Caco-2 (cell line): ENCODE data around the gene ACTR1B. TPM values are rescaled to one million over a fixed set of nuclear protein-coding genes. Genes with fewer than 3 reads are reported as not detected.

Experiments
- BruUV-seq: library from RNA; stranded (reverse); fragments of 400-500 nt; replicated peaks from 2 replicates; lab custom pipeline; 2021; lab: Mats Ljungman, UMichigan
- CTCF ChIA-PET: fragments of 300-600 bp; sonication (Branson Sonifier 250); formaldehyde crosslinking; loops from one replicate; lab custom pipeline; 2022; ENCODE audit warnings: antibody characterized with exemption; lab: Charles Lee
- POLR2A ChIA-PET: fragments of 300-600 bp; sonication (Branson Sonifier 250); formaldehyde crosslinking; loops from one replicate; lab custom pipeline; 2022; ENCODE audit warnings: antibody characterized with exemption; lab: Charles Lee
- DNase-seq, 2 experiments: peaks; one replicate each; pipeline versions ENCODE4 v3.0.0 to v3.0.0-alpha.2; 2020 to 2022
- H3K27me3 ChIP-seq: replicated peaks from 2 replicates; pipeline ENCODE4 v1.6.0; 2011; ENCODE audit warnings: low read length; ENCODE audit not compliant: control insufficient read depth, insufficient read depth
- H3K36me3 ChIP-seq: 2 replicates; pipeline ENCODE4 v1.5.1; 2011; ENCODE audit warnings: low read length; ENCODE audit not compliant: control insufficient read depth, insufficient read depth
- H3K4me1 ChIP-seq: fragments of 250-450 bp; sonication (Bioruptor Pico); 2 replicates; pipeline ENCODE4 v1.5.1; 2020; ENCODE audit warnings: mild to moderate bottlenecking
- H3K4me3 ChIP-seq: 2 replicates; pipeline ENCODE4 v1.5.1; 2011; ENCODE audit warnings: low read depth, mild to moderate bottlenecking, control low read depth, low read length
- H3K9me3 ChIP-seq: fragments of 250-450 bp; sonication (Bioruptor Pico); 2 replicates; pipeline ENCODE4 v1.5.1; 2020; ENCODE audit warnings: mild to moderate bottlenecking, moderate library complexity
- H3K27ac Mint-ChIP-seq: one replicate; pipeline ENCODE4 v1.8.0; 2022; ENCODE audit warnings: mixed read lengths; ENCODE audit not compliant: unreplicated experiment
- H3K27me3 Mint-ChIP-seq: one replicate; pipeline ENCODE4 v1.8.0; 2022; ENCODE audit warnings: mixed read lengths; ENCODE audit not compliant: insufficient read depth, unreplicated experiment
- H3K36me3 Mint-ChIP-seq: one replicate; pipeline ENCODE4 v1.8.0; 2022; ENCODE audit warnings: mild to moderate bottlenecking, mixed read lengths; ENCODE audit not compliant: insufficient read depth, unreplicated experiment
- H3K4me1 Mint-ChIP-seq: one replicate; pipeline ENCODE4 v1.8.0; 2022; ENCODE audit warnings: low read depth, mixed read lengths; ENCODE audit not compliant: unreplicated experiment
- H3K4me3 Mint-ChIP-seq: one replicate; pipeline ENCODE4 v1.8.0; 2022; ENCODE audit warnings: mild to moderate bottlenecking, moderate library complexity, mixed read lengths; ENCODE audit not compliant: unreplicated experiment
- H3K9me3 Mint-ChIP-seq: one replicate; pipeline ENCODE4 v1.8.0; 2022; ENCODE audit warnings: mixed read lengths; ENCODE audit not compliant: unreplicated experiment
- intact Hi-C: fragments of 100-400 bp; cut with micrococcal nuclease; formaldehyde crosslinking; loops from one replicate; pipeline ENCODE4 v1.10.0; 2022; ENCODE audit not compliant: unreplicated experiment
- total RNA-seq: library from RNA; stranded (reverse); gene quantifications from 2 replicates; pipeline ENCODE4 v1.2.3, GENCODE V29; 2022
- TF ChIP-seq, protein P1 (sequence below), 2 experiments: fragments of 200-600 bp in 1 of 2; IDR thresholded peaks; 1 replicate in 1 of 2; 2 replicates in 1 of 2; pipeline versions ENCODE4 v1.5.1 to v1.8.0; 2011 to 2022; ENCODE audit warnings: antibody characterized with exemption in 1 of 2, control low read depth in 1 of 2, inconsistent platforms in 1 of 2, low read depth in 1 of 2, low read length in 1 of 2, mild to moderate bottlenecking in 1 of 2, moderate library complexity in 1 of 2; ENCODE audit not compliant: insufficient read depth in 1 of 2, severe bottlenecking in 1 of 2, unreplicated experiment in 1 of 2

The ACTR1B gene
- total RNA-seq, 1 experiment from 2014 or later, result 42.3 TPM

DNA sequence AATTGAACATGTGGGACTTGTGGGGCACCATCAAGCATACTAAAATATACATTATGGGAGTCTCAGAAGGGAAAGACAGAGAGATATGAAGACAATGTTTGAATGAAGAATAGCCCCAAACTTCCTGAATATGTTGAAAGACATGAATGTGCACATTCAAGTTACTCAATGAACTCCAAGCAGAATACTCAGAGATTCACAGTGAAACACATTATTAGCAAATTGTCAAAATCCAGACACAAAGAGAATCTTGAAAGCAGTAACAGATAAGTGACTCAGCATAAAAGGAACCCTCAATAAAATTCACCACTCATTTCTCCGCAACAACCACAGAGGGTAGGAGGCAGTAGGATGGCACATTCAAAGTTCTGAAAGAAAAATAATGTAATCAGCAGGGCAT, 14.5 kb upstream of the ACTR1B start:
- H3K27me3 Mint-ChIP-seq, result no peaks in the 10 kb centered on the region
- no peaks in the 10 kb centered on the region for H3K4me1 Mint-ChIP-seq
- no TSS peak for BruUV-seq
- no peaks in the 10 kb centered on the region; the same call in 1 of the 2 replicates for H3K9me3 ChIP-seq
- no peak overlapping the region for H3K4me3 Mint-ChIP-seq
- DNase-seq, result no peak
- H3K4me1 ChIP-seq, result peaks cover 6% of the 10 kb centered on the region
- H3K4me3 ChIP-seq, result no peak overlapping the region
- ChIA-PET POLR2A (no interaction called here), CTCF (no interaction called here)
- H3K36me3 Mint-ChIP-seq, result no peaks in the 10 kb centered on the region
- no peaks in the 10 kb centered on the region for H3K36me3 ChIP-seq
- no peak overlapping the region for H3K27ac Mint-ChIP-seq
- TF ChIP-seq, protein P1, sequence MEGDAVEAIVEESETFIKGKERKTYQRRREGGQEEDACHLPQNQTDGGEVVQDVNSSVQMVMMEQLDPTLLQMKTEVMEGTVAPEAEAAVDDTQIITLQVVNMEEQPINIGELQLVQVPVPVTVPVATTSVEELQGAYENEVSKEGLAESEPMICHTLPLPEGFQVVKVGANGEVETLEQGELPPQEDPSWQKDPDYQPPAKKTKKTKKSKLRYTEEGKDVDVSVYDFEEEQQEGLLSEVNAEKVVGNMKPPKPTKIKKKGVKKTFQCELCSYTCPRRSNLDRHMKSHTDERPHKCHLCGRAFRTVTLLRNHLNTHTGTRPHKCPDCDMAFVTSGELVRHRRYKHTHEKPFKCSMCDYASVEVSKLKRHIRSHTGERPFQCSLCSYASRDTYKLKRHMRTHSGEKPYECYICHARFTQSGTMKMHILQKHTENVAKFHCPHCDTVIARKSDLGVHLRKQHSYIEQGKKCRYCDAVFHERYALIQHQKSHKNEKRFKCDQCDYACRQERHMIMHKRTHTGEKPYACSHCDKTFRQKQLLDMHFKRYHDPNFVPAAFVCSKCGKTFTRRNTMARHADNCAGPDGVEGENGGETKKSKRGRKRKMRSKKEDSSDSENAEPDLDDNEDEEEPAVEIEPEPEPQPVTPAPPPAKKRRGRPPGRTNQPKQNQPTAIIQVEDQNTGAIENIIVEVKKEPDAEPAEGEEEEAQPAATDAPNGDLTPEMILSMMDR (IDR thresholded peaks at IDR 0.05; ENCODE audit: insufficient read depth in 1 of 2, low read depth in 1 of 2, low read length in 1 of 2, severe bottlenecking in 1 of 2, unreplicated experiment in 1 of 2), result no peak
- intact Hi-C loops, result no loop called here
- no peaks in the 10 kb centered on the region for H3K27me3 ChIP-seq
- no peaks in the 10 kb centered on the region for H3K9me3 Mint-ChIP-seq

- H3K4me1 Mint-ChIP-seq, result no peaks in the 10 kb centered on the region
- peaks cover 6% of the 10 kb centered on the region for H3K4me1 ChIP-seq
- H3K27ac Mint-ChIP-seq, result no peak overlapping the region
- H3K9me3 Mint-ChIP-seq, result no peaks in the 10 kb centered on the region
- no peak for DNase-seq
- H3K4me3 ChIP-seq, result no peak overlapping the region
- no peaks in the 10 kb centered on the region for H3K27me3 Mint-ChIP-seq
- intact Hi-C loops, result no loop called here
- TF ChIP-seq, protein P1 (IDR thresholded peaks at IDR 0.05; ENCODE audit: insufficient read depth in 1 of 2, low read depth in 1 of 2, low read length in 1 of 2, severe bottlenecking in 1 of 2, unreplicated experiment in 1 of 2), result no peak
- H3K4me3 Mint-ChIP-seq, result no peak overlapping the region
- no peaks in the 10 kb centered on the region; the same call in 1 of the 2 replicates for H3K9me3 ChIP-seq
- POLR2A ChIA-PET, result no interaction called here
- BruUV-seq, result no TSS peak
- no peaks in the 10 kb centered on the region for H3K27me3 ChIP-seq
- H3K36me3 Mint-ChIP-seq, result no peaks in the 10 kb centered on the region
- CTCF ChIA-PET, result interaction anchor here (0.6 kb wide), 1 partner anchor 13 kb away, joined by 4 read pairs; the partner anchor contains the start of gene ACTR1B
- H3K36me3 ChIP-seq, result no peaks in the 10 kb centered on the region
Measured at GRCh38 chr2:97677480-97677879, 13.6 kb upstream of the ACTR1B start.

GRCh38 chr2:97676620-97677019, 12.8 kb upstream of the ACTR1B start:
- CTCF ChIA-PET, result interaction anchor here (1.4 to 2.1 kb wide), 2 partner anchors 13 to 24 kb away, joined by 3 to 7 read pairs; partner anchors contain the start of gene ACTR1B
- no peaks in the 10 kb centered on the region for H3K36me3 ChIP-seq
- no peaks in the 10 kb centered on the region for H3K9me3 Mint-ChIP-seq
- TF ChIP-seq, protein P1 (IDR thresholded peaks at IDR 0.05; ENCODE audit: insufficient read depth in 1 of 2, low read depth in 1 of 2, low read length in 1 of 2, severe bottlenecking in 1 of 2, unreplicated experiment in 1 of 2), result no peak
- no peaks in the 10 kb centered on the region; the same call in 1 of the 2 replicates for H3K9me3 ChIP-seq
- intact Hi-C loops, result no loop called here
- no peak overlapping the region for H3K4me3 ChIP-seq
- POLR2A ChIA-PET, result no interaction called here
- H3K4me3 Mint-ChIP-seq, result no peak overlapping the region
- H3K27me3 ChIP-seq, result no peaks in the 10 kb centered on the region
- no peaks in the 10 kb centered on the region for H3K27me3 Mint-ChIP-seq
- no peak for DNase-seq
- no peaks in the 10 kb centered on the region for H3K36me3 Mint-ChIP-seq
- no peak overlapping the region for H3K27ac Mint-ChIP-seq
- BruUV-seq, result no TSS peak
- H3K4me1 ChIP-seq, result peaks cover 6% of the 10 kb centered on the region
- H3K4me1 Mint-ChIP-seq, result no peaks in the 10 kb centered on the region
